NOMO-1 treated with DMSO at 0.1 percent for 48 hours (cell line): ENCODE data around the gene SLC16A5.
"Not testable (repeated sequence)": the region's sequence is repeated elsewhere in the genome, so short reads cannot be mapped to it uniquely, and the experiment has no call there.

Experiments
- DNase-seq: peaks from one replicate; lab custom pipeline; 2025; ENCODE audit not compliant: unreplicated experiment; lab: John Stamatoyannopoulos, UW

Gene SLC16A5

DNA sequence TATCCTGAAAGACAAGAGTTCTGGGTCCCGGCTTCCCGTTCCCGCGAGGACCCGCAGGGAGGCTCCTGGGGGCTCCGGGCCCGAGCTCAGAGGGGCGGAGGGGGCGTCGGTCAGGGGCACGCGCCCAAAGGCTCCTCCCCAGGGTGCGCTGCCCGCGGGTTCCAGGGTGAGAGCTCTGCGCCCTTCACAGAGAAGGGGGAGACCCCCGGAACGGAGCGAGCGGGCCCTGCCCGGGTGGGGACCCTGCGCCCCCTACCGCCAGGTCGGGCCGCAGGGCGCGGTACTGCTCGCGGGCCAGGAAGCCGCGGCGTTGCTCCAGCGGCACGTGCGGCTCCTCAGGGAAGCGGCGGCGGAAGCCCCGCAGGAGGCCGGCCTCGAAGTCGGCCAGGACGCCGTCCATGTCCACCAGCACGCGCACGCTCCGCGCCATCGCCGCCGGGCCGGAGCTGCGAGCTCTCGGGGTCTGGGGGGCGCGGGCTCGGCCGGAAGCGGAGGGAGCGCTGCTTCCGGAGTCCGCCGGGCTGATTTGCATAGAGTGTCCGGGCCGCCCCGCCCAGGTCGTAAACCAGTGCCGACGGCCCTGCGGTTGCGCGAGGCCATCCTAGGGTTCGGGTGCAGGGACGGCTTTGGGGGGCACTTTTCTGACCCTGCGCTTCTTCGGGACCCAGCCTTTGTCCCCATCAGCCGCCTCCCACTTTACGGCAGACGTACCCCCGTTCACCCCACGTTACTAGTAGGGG is 43.7 kb downstream of the SLC16A5 start, which contains the start of gene NT5C:
Gene NT5C, minus strand, starts transcription at position 465 of the 740 bp plus-strand sequence. Its CDS starts 35 bp downstream, at position 430.
- peak; percentile 72 for DNase-seq

GRCh38 chr17:75132018-75133000 is 44.6 kb downstream of the SLC16A5 start:
- not testable (repeated sequence) for DNase-seq

DNA sequence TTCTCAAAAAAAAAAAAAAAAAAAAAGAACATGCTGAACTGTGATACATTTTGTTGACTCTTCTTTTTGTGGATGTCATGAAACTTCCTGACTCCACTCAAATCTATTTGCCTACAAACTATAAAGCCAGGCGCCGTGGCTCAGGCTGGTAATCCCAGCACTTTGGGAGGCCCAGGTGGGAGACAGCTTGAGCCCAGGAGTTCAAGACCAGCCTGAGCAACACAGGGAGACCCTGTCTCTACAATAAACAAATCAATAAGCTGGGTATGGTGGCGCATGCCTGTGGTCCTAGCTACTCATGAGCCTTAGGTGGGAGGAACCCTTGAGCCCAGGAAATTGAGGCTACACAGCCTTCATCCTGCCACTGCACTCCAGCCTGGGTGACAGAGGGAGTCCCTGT is 45.2 kb downstream of the SLC16A5 start:
- no peak for DNase-seq

- DNase-seq = not testable (repeated sequence)
These were observed 46.0 kb downstream of the SLC16A5 start for GRCh38 chr17:75133607-75134347.

DNA sequence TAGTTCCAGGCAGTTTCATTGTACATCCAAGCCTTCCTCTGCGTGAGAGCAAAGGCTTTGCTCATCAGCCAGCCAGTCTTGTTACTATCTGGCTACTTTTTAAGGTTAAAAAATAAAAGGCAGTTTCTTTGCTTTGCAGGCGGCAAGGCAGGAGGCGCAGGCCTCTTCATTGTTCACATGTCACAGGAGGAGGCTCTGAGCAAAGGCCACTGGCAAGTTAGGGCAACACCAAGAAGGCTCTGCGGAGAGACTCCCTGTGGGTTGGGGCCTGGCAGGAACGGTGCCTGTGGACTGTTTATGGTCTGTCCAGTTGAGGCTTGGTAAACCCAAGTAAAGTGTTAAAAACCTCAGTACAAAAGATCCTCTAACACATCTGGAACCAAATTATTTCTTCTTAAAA is 47.7 kb downstream of the SLC16A5 start:
- no peak for DNase-seq

GRCh38 chr17:75135946-75136345 is 48.2 kb downstream of the SLC16A5 start:
- DNase-seq = no peak

DNA sequence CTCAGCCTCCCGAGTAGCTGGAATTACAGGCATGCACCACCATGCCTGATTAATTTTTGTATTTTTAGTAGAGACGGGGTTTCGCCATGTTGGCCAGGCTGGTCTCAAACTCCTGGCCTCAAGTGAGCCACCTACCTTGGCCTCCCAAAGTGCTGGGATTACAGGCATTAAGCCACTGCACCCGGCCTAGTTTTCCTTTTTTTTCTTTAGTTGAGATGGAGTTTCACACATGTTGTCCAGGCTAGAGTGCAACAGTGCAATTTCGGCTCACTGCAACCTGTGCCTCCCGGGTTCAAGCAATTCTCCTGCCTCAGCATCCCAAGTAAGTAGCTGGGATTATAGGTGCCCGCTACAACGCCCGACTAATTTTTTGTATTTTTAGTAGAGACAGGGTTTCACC is 50.0 kb downstream of the SLC16A5 start:
- DNase-seq = not testable (repeated sequence)

DNA sequence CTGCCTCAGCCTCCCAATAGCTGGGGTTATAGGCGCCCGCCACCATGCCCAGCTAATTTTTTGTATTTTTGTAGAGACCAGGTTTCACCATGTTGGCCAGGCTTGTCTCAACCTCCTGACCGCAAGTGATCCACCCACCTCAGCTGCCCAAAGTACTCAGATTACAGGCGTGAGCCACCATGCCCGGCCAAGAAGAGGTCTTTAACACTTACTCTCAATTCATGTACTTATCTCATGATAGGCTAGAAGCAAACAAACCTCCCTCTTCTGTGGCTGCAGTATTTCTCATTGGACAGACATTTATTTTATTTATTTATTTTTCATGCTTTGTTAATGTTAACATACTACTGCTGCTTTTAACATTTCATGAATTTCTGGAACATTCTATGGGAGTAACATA is 50.8 kb downstream of the SLC16A5 start:
- DNase-seq = no peak

DNA sequence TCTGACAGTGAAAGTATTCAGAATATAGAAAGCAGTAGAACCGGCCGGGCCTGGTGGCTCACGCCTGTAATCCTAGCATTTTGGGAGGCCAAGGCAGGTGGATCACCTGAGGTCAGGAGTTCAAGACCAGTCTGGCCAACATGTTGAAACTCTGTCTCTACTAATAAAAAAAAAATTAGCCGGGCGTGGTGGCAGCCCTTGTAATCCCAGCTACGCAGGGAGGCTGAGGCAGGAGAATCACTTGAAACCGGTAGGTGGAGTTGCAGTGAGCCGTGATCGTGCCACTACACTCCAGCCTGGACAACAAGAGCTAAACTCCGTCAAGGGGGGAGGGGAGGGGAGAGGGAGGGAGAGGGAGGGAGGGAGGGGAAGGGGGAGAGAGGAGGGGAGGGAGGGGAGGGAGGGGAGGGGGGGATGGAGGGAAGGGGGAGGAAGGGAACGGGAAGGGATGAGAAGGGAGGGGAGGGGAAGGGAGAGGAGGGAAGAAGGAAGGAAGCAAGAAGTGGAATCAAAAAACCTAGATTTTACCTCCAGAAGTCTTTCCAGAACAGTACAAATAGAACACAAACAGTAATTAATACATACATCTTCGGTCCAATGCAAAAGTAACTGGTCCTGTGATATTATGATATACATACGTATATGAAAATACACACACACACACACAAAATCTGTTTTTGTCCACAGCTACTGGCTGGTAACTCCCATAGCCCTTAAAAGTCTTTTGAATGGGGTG is 54.6 kb downstream of the SLC16A5 start:
- no peak for DNase-seq

DNA sequence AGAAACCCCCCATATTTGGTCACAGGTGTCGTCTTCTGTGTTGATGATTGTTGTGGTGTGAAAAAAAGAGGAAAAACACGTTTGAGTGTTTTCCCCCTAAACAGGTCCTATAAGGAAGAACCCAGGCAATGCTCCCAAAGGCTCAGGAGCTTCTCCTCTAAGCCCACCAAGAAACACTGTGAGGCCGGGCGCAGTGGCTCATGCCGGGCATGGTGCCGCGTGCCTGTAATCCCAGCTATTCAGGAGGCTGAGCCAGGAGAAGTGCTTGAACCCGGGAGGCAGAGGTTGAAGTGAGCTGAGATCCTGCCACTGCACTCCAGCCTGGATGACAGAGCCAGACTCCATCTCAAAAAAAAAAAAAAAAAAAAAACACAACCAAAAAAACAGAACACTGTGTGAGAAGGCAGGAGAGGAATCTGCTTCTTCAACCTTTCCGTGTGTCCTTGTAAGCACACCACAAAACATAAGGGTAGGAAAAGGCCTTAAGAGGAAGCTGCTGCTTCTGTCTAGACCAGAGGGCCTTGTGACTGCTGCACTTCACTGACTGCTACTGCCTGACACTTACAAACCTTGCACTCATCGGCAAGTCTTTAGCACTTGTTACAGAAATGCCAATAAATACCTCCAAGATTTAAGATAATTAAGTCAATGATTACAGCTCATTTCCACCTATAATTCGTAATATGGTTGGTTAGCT is 57.2 kb downstream of the SLC16A5 start:
- DNase-seq = no peak

DNA sequence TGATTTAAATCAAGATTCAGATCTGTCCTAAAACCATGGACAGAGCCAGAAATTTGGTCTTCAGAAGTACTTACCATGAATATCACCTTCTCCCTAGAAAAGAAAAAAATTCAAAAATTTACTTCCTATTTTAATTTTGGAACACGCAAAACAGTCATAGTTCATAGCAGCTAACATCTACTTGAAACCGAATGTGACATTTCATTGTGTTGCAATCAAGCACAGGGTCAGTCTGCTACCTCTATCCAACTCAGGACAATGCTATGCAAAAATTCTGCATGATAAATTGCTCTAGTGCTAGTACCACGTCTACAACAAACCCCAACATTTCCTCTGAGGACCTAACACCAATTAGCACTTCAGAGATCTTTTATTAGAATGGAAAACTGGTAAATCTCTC is 58.8 kb downstream of the SLC16A5 start:
- DNase-seq = no peak

- DNase-seq = peak; percentile 7
These were observed 60.3 kb downstream of the SLC16A5 start for GRCh38 chr17:75147878-75148546.

- no peak for DNase-seq
These were observed 64.2 kb downstream of the SLC16A5 start for GRCh38 chr17:75151930-75152329.

DNA sequence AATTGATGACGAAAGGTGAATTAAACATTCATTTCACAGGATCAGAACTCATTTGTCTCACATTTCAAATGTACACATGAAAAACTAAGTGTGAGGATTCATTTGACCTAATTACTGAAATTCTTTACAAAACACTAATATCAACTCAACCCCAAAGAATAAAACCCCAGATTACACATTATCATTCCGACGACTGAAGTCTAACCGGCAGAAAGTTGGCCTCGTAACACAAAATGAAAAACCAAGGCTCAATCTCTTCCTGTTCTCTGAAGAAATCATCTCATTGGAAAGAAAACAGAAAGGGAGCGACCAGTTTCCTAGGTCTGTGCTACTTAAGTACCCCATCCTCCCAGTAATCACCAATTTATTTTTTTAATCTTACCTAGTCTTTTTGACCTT is 64.8 kb downstream of the SLC16A5 start:
- no peak for DNase-seq

DNA sequence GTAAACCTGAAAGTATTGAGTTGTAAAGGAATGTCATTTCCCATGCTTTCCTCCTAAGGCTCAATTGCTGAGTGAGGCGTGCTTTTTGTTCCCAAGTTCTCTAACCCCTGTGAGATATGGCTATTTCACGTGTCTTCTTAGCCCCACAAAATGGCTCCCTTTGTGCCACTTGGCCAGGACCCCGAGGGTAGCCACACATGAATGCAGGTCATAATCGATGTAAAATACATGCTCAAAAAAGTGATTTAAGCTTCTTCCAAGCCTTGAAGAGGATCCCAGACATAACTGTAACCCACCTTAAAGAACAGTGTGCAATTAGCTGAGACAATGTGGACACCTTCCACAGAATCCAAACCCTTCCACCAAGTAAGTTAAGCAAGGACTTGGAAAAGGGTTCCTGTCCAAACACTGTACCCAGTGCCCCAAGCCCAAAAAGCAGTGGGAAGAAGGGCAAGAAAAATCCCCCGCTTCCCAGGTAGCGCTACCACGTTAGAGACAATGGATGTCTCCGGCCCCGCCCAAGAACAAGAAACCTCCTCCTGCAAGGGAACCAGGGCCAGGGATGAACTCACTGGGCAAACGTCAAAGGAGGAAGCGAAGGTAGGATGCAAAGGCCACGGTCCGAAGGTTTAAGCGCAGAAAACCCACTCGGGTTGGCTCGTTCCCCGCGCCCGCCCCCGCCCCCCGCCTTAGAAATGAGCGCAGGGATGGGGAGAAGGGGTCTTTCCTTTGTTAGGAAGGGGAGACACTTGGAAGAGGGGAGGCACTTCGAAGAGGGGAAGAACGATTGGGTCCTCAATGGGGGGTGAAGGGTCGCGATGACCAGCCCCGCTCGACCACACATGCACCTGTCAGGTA is 65.4 kb downstream of the SLC16A5 start:
- peak; percentile 61 for DNase-seq

DNA sequence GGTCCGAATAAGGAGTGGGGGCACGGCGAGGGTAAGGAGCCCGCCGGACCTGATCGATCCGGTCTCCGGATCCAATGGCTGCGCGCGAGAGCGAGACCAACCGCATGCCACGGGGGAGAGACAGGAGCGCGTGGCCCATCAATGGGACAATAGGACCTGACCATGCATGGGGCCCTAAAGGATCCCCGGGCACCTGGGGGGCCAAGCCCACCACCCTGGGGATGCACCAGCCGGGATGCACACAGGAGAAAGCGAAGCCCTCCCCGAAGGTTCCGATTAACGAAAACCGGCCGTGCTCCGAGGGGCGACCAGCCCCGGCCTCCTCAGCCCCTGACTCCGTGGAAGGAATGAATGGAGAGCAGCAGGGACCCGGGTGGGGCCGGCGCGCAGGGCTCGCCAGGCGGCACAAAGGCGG is 66.0 kb downstream of the SLC16A5 start:
- DNase-seq = no peak

- DNase-seq = peak; percentile 97
These were observed 66.7 kb downstream of the SLC16A5 start, which contains the start of gene JPT1 for GRCh38 chr17:75154195-75155106. JPT1 (minus strand) TSS chr17:75154512; CDS start chr17:75154397, 115 bp downstream.
